WERI-Rb-1 (cell line): ENCODE results near the gene ACTN1.
A peak's percentile ranks its signal among the peaks of the same experiment; 100 is the strongest.

Experiments
- DNase-seq: peaks from one replicate; pipeline ENCODE4 v3.0.0-alpha.2; 2020
- H3K27ac ChIP-seq: fragments of 250-450 bp; sonication (Bioruptor Pico); 2 replicates; pipeline ENCODE4 v1.5.1; 2020; ENCODE audit warnings: mild to moderate bottlenecking, moderate library complexity
- H3K27me3 ChIP-seq: fragments of 250-450 bp; sonication (Bioruptor Pico); 2 replicates; pipeline ENCODE4 v1.5.1; 2021; ENCODE audit warnings: mild to moderate bottlenecking, low read depth, moderate library complexity; ENCODE audit not compliant: insufficient read depth, severe bottlenecking
- H3K36me3 ChIP-seq: fragments of 250-450 bp; sonication (Bioruptor Pico); 2 replicates; pipeline ENCODE4 v1.5.1; 2020; ENCODE audit warnings: mild to moderate bottlenecking, moderate library complexity
- H3K4me3 ChIP-seq: 2 replicates; pipeline ENCODE4 v1.5.1; 2011; ENCODE audit warnings: low read depth, mild to moderate bottlenecking, control low read depth, low read length
- H3K9me3 ChIP-seq: fragments of 250-450 bp; sonication (Bioruptor Pico); 2 replicates; pipeline ENCODE4 v1.5.1; 2021; ENCODE audit warnings: mild to moderate bottlenecking, moderate library complexity; ENCODE audit not compliant: severe bottlenecking
- TF ChIP-seq, protein P1 (sequence below): IDR thresholded peaks from 2 replicates; pipeline ENCODE4 v1.5.1; 2011; ENCODE audit warnings: low read depth, mild to moderate bottlenecking, control low read depth, inconsistent platforms, low read length

The ACTN1 gene

GRCh38 chr14:68942296-68943035, 36.6 kb downstream of the ACTN1 start:
- H3K27ac ChIP-seq: no peak overlapping the region
- H3K36me3 ChIP-seq: no peaks in the 10 kb centered on the region
- no peaks in the 10 kb centered on the region for H3K9me3 ChIP-seq
- DNase-seq: peak; percentile 37
- no peak overlapping the region for H3K4me3 ChIP-seq
- TF ChIP-seq, protein P1, sequence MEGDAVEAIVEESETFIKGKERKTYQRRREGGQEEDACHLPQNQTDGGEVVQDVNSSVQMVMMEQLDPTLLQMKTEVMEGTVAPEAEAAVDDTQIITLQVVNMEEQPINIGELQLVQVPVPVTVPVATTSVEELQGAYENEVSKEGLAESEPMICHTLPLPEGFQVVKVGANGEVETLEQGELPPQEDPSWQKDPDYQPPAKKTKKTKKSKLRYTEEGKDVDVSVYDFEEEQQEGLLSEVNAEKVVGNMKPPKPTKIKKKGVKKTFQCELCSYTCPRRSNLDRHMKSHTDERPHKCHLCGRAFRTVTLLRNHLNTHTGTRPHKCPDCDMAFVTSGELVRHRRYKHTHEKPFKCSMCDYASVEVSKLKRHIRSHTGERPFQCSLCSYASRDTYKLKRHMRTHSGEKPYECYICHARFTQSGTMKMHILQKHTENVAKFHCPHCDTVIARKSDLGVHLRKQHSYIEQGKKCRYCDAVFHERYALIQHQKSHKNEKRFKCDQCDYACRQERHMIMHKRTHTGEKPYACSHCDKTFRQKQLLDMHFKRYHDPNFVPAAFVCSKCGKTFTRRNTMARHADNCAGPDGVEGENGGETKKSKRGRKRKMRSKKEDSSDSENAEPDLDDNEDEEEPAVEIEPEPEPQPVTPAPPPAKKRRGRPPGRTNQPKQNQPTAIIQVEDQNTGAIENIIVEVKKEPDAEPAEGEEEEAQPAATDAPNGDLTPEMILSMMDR: no peak
- no peaks in the 10 kb centered on the region for H3K27me3 ChIP-seq

DNA sequence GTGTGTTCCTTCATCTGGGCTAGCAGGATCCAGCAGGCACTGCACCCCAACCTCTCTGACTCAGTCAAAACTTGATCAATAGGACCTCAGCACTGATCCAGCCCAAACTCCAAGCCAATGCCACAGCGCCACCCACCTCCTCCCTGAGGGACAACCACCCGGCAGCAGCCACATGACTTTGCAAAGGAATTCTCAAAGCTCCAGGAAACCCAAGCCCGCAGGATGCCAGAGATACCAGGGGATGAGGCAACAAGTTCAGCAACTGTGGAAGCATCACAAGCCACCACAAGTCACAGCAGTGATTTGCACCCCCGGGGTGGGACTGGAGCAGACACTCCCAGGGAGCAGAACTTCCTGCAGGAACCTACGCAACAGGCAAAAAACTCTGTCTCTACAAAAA, 37.3 kb downstream of the ACTN1 start:
- DNase-seq: peak; percentile 27
- Histone ChIP-seq H3K4me3 (no peak overlapping the region), H3K36me3 (no peaks in the 10 kb centered on the region), H3K27me3 (no peaks in the 10 kb centered on the region), H3K27ac (no peak overlapping the region), H3K9me3 (no peaks in the 10 kb centered on the region)
- TF ChIP-seq, protein P1: peak; percentile 57; the same call in 1 of the 2 replicates

GRCh38 chr14:68940614-68941185, 38.4 kb downstream of the ACTN1 start:
- H3K27ac ChIP-seq: no peak overlapping the region
- no peaks in the 10 kb centered on the region for H3K27me3 ChIP-seq
- TF ChIP-seq, protein P1: no peak
- no peaks in the 10 kb centered on the region for H3K9me3 ChIP-seq
- no peak for DNase-seq
- H3K4me3 ChIP-seq: no peak overlapping the region
- no peaks in the 10 kb centered on the region for H3K36me3 ChIP-seq

DNA sequence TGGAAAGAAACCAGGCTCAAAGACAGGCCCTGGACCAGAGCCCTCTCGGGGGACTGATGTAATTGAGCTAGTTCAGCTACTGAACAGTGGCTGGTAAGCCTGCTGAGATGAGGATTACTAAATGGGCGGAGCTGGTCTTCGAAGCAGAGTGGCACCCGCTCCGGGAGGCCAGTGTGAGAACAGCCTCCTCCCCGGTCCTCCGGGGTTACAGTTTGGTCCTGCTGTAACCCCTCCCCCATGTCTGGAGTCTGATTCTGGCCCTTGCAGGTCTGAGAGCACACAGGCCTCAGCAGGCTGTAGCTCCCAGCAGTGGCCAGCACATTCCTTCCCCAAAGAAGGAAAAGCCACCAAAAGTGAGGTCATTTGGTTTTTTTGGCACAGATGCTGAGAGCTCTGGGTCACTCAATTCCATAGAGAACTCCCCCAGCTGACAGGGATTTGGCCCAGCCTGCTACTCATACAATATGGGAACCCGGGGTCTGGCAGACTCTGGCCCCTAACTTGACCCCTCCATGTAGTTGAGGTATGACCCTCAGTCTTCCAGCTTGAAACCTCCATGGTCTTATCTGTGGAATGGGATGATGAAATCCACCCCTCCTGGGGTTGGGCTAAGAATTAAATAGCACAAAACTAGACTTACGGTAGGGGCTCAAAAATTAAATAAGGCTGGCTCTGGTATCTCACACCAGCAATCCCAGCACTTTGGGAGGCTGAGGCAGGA, 39.0 kb downstream of the ACTN1 start:
- H3K27me3 ChIP-seq: no peaks in the 10 kb centered on the region
- peak; percentile 92 for DNase-seq
- no peaks in the 10 kb centered on the region for H3K9me3 ChIP-seq
- no peak overlapping the region for H3K27ac ChIP-seq
- H3K36me3 ChIP-seq: no peaks in the 10 kb centered on the region
- TF ChIP-seq, protein P1: no peak
- H3K4me3 ChIP-seq: no peak overlapping the region

DNA sequence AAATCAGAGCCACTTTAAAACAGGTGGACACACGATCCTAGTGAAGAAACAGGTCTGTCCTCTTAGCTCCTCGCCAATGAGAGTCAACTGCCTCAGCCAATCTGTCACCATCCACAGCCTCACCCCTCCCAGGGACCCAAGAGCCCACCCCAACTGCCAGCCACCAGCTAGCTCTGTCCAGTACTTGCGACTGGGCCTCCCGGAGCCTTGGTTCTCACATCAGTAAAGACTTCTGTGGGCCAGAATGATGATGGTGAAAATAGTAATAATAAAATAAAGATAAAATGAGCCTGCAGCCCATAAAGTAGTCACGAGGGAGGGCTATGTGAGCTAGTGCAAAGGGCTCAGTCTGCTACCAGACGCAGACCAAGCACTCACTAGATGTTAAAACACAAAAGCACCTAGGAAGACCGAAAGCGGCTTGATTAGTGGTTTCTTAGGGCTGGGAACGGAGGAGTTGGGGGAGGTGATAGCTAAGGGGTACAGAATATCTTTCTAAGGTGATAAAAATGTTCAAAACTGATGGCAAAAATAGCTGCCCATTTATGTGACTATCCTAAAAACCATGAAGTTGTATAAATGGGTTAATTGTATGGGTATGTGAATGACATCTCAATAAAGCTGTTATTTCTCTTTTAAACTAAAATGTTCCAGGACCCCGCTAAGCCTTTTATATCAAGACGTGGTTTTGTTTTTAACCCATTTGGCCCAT, 39.8 kb downstream of the ACTN1 start:
- Histone ChIP-seq H3K9me3 (no peaks in the 10 kb centered on the region), H3K4me3 (no peak overlapping the region), H3K27ac (no peak overlapping the region), H3K36me3 (no peaks in the 10 kb centered on the region), H3K27me3 (no peaks in the 10 kb centered on the region)
- DNase-seq: no peak
- TF ChIP-seq, protein P1: no peak
